ENCODE data around the gene CTSZ.

CTSZ gene

DNA sequence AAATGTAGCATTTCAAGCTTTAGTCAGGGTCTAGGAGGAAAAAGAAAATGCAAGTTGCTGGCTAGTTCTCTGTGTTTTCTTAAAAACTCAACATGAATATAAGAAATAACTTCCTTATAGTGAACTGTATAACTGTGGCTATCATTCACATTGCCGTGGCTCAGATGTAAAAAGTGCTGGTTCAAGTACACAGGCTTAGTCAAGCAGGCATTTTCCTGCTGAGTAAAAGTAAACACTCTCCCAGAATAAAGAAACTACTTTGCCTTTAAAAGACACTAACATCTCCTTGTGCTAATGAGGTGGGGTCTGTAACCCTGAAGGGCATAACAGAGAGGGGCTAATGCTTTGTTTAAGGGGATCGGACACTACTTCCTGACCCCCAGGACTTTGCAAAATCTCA, 21.8 kb upstream of the CTSZ start:
- no peak for ATAC-seq
- TF ChIP-seq, protein P1, sequence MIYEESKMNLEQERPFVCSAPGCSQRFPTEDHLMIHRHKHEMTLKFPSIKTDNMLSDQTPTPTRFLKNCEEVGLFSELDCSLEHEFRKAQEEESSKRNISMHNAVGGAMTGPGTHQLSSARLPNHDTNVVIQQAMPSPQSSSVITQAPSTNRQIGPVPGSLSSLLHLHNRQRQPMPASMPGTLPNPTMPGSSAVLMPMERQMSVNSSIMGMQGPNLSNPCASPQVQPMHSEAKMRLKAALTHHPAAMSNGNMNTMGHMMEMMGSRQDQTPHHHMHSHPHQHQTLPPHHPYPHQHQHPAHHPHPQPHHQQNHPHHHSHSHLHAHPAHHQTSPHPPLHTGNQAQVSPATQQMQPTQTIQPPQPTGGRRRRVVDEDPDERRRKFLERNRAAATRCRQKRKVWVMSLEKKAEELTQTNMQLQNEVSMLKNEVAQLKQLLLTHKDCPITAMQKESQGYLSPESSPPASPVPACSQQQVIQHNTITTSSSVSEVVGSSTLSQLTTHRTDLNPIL (CRISPR knock-in tag; IDR thresholded peaks at IDR 0.05; ENCODE audit: low read depth): no peak
- TF ChIP-seq, protein P2, sequence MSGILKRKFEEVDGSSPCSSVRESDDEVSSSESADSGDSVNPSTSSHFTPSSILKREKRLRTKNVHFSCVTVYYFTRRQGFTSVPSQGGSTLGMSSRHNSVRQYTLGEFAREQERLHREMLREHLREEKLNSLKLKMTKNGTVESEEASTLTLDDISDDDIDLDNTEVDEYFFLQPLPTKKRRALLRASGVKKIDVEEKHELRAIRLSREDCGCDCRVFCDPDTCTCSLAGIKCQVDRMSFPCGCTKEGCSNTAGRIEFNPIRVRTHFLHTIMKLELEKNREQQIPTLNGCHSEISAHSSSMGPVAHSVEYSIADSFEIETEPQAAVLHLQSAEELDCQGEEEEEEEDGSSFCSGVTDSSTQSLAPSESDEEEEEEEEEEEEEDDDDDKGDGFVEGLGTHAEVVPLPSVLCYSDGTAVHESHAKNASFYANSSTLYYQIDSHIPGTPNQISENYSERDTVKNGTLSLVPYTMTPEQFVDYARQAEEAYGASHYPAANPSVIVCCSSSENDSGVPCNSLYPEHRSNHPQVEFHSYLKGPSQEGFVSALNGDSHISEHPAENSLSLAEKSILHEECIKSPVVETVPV (CRISPR knock-in tag; IDR thresholded peaks at IDR 0.05): no peak

DNA sequence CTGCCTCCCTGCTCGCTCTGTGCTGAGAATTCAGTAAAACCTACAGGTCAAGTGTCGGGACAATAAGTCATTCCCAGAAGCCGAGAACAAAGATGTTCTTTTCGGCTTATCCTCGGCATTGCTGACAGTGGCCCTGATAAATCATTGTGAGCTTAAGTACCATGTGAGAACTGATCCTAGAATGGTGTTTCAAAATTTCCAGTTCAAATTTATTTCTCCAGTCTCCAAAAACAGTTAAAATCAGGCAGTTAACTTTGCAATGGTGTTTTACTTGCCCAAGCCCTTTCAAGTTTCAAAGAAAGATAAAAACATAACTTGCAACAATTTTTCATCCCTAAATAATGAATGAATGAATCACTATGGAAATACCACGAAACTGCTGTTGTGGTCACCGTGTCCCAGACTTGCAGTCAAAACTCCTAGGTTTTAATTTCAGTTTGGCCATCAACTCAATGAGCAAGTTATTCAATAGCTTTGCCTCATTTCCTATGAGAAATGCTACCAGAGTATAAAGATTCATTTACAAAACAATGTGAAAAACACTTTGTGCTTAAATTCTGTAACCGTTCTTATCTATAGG, 20.8 kb upstream of the CTSZ start:
- no peak for ATAC-seq
- TF ChIP-seq RARB (CRISPR knock-in tag; IDR thresholded peaks at IDR 0.05) (no peak), TCF4 (CRISPR knock-in tag; IDR thresholded peaks at IDR 0.05; ENCODE audit: borderline replicate concordance) (no peak), ZFP3 (CRISPR knock-in tag; IDR thresholded peaks at IDR 0.05) (no peak), ZNF70 (CRISPR knock-in tag; IDR thresholded peaks at IDR 0.05) (no peak), CSDC2 (CRISPR knock-in tag; IDR thresholded peaks at IDR 0.05) (no peak), OSR1 (CRISPR knock-in tag; IDR thresholded peaks at IDR 0.05) (no peak), ZFP30 (CRISPR knock-in tag; IDR thresholded peaks at IDR 0.05) (no peak), ARNTL (CRISPR knock-in tag; IDR thresholded peaks at IDR 0.05; ENCODE audit: borderline replicate concordance, low read depth) (no peak)
- TF ChIP-seq, protein P1 (CRISPR knock-in tag; IDR thresholded peaks at IDR 0.05; ENCODE audit: low read depth): no peak
- TF ChIP-seq, protein P3, sequence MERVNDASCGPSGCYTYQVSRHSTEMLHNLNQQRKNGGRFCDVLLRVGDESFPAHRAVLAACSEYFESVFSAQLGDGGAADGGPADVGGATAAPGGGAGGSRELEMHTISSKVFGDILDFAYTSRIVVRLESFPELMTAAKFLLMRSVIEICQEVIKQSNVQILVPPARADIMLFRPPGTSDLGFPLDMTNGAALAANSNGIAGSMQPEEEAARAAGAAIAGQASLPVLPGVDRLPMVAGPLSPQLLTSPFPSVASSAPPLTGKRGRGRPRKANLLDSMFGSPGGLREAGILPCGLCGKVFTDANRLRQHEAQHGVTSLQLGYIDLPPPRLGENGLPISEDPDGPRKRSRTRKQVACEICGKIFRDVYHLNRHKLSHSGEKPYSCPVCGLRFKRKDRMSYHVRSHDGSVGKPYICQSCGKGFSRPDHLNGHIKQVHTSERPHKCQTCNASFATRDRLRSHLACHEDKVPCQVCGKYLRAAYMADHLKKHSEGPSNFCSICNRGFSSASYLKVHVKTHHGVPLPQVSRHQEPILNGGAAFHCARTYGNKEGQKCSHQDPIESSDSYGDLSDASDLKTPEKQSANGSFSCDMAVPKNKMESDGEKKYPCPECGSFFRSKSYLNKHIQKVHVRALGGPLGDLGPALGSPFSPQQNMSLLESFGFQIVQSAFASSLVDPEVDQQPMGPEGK (CRISPR knock-in tag; IDR thresholded peaks at IDR 0.05; ENCODE audit: borderline replicate concordance): no peak
- TF ChIP-seq, protein P2 (CRISPR knock-in tag; IDR thresholded peaks at IDR 0.05): no peak
- TF ChIP-seq, protein P4, sequence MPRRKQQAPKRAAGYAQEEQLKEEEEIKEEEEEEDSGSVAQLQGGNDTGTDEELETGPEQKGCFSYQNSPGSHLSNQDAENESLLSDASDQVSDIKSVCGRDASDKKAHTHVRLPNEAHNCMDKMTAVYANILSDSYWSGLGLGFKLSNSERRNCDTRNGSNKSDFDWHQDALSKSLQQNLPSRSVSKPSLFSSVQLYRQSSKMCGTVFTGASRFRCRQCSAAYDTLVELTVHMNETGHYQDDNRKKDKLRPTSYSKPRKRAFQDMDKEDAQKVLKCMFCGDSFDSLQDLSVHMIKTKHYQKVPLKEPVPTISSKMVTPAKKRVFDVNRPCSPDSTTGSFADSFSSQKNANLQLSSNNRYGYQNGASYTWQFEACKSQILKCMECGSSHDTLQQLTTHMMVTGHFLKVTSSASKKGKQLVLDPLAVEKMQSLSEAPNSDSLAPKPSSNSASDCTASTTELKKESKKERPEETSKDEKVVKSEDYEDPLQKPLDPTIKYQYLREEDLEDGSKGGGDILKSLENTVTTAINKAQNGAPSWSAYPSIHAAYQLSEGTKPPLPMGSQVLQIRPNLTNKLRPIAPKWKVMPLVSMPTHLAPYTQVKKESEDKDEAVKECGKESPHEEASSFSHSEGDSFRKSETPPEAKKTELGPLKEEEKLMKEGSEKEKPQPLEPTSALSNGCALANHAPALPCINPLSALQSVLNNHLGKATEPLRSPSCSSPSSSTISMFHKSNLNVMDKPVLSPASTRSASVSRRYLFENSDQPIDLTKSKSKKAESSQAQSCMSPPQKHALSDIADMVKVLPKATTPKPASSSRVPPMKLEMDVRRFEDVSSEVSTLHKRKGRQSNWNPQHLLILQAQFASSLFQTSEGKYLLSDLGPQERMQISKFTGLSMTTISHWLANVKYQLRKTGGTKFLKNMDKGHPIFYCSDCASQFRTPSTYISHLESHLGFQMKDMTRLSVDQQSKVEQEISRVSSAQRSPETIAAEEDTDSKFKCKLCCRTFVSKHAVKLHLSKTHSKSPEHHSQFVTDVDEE (CRISPR knock-in tag; IDR thresholded peaks at IDR 0.05): no peak

DNA sequence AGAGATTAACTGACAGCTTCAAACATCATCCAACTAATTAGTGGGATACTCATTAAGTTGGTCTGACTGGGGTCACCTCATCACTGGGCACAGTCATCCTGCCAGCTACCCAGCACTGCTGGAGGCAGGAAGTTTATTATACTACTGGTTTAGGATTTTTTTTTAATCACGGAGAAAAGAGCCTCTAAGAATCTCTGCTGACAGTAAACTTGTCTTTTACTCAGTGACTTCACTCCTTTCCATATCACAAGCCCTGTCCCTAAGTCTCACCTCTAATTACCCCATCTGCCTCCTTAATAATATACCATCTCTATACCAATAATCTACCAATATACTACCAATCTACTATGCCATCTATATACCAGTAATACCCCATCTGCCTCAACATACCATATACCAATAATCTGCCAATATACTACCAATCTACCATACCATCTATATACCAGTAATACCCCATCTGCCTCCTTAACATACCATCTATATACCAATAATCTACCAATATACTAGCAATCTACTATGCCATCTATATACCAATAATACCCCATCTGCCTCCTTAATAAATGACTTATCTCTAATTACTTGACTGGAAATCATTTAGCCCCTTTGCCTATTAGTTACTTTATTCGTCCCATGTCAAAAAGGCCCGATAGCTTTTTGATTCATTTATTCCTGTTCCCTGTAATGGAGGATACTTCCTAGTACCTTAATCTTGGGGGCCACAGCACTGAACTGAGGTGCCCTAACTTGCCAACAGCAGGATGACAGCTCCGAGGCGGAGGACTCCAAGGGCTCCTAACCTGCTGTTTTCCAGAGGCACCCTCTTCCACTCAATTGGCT, 20.1 kb upstream of the CTSZ start:
- ATAC-seq: no peak
- TF ChIP-seq, protein P3 (CRISPR knock-in tag; IDR thresholded peaks at IDR 0.05; ENCODE audit: borderline replicate concordance): no peak
- TF ChIP-seq OSR1 (CRISPR knock-in tag; IDR thresholded peaks at IDR 0.05): no peak
- TF ChIP-seq, protein P5, sequence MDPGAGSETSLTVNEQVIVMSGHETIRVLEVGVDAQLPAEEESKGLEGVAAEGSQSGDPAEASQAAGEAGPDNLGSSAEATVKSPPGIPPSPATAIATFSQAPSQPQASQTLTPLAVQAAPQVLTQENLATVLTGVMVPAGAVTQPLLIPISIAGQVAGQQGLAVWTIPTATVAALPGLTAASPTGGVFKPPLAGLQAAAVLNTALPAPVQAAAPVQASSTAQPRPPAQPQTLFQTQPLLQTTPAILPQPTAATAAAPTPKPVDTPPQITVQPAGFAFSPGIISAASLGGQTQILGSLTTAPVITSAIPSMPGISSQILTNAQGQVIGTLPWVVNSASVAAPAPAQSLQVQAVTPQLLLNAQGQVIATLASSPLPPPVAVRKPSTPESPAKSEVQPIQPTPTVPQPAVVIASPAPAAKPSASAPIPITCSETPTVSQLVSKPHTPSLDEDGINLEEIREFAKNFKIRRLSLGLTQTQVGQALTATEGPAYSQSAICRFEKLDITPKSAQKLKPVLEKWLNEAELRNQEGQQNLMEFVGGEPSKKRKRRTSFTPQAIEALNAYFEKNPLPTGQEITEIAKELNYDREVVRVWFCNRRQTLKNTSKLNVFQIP (CRISPR knock-in tag; IDR thresholded peaks at IDR 0.05; ENCODE audit: borderline replicate concordance, low read depth): no peak
- no peak for TF ChIP-seq ZNF565 (CRISPR knock-in tag; conservative IDR thresholded peaks at IDR 0.05; ENCODE audit: low read depth)
- no peak for TF ChIP-seq ZNF8 (CRISPR knock-in tag; IDR thresholded peaks at IDR 0.05)
- no peak for TF ChIP-seq BACH2 (CRISPR knock-in tag; IDR thresholded peaks at IDR 0.05; ENCODE audit: borderline replicate concordance)
- no peak for TF ChIP-seq TOX (CRISPR knock-in tag; IDR thresholded peaks at IDR 0.05; ENCODE audit: borderline replicate concordance)
- TF ChIP-seq, protein P4 (CRISPR knock-in tag; IDR thresholded peaks at IDR 0.05): no peak
- TF ChIP-seq ZNF70 (CRISPR knock-in tag; IDR thresholded peaks at IDR 0.05): no peak
- TF ChIP-seq ARNTL (CRISPR knock-in tag; IDR thresholded peaks at IDR 0.05; ENCODE audit: borderline replicate concordance, low read depth): no peak

Measured in SK-N-SH treated with all-trans-retinoic acid at 6 μM for 48 hours (cell line).